HG03439 (cell line): ENCODE measurements around the gene IQGAP2.

ENCODE experiments used
- ATAC-seq: cut with Tn5 transposase; IDR thresholded peaks from one replicate; pipeline ENCODE4 v1.9.1; 2021; ENCODE audit warnings: mild to moderate bottlenecking, moderate library complexity; ENCODE audit not compliant: unreplicated experiment

The IQGAP2 gene

GRCh38 chr5:76384705-76385104 lies 18.4 kb upstream of the IQGAP2 start:
- no peak for ATAC-seq

GRCh38 chr5:76385540-76385939 lies 17.5 kb upstream of the IQGAP2 start:
- no peak for ATAC-seq

GRCh38 chr5:76386360-76386759 lies 16.7 kb upstream of the IQGAP2 start:
- no peak for ATAC-seq

GRCh38 chr5:76388236-76388635 lies 14.8 kb upstream of the IQGAP2 start:
- ATAC-seq, result no peak

GRCh38 chr5:76388791-76389512 lies 14.1 kb upstream of the IQGAP2 start:
- ATAC-seq, result no peak

- no peak for ATAC-seq
Measured at GRCh38 chr5:76389513-76390154, 13.5 kb upstream of the IQGAP2 start.

GRCh38 chr5:76391014-76391413 lies 12.1 kb upstream of the IQGAP2 start:
- no peak for ATAC-seq

GRCh38 chr5:76393035-76393680 lies 9.9 kb upstream of the IQGAP2 start:
- no peak for ATAC-seq

- no peak for ATAC-seq
Measured at GRCh38 chr5:76397200-76397599, 5.9 kb upstream of the IQGAP2 start.

GRCh38 chr5:76399268-76399667 lies 3.8 kb upstream of the IQGAP2 start:
- ATAC-seq, result no peak

- no peak for ATAC-seq
Measured at GRCh38 chr5:76400466-76400865, 2.6 kb upstream of the IQGAP2 start.

- ATAC-seq, result no peak
Measured at GRCh38 chr5:76401801-76402250, 1.3 kb upstream of the IQGAP2 start.

- peak; percentile 36 for ATAC-seq
Measured at GRCh38 chr5:76402251-76402885, 717 bp upstream of the IQGAP2 start.

GRCh38 chr5:76403766-76404222 lies 709 bp downstream of the IQGAP2 start:
- ATAC-seq, result no peak

GRCh38 chr5:76404223-76405211 lies 1.4 kb downstream of the IQGAP2 start:
- no peak for ATAC-seq

- ATAC-seq, result no peak
Measured at GRCh38 chr5:76406014-76406413, 2.9 kb downstream of the IQGAP2 start.

GRCh38 chr5:76406673-76407072 lies 3.6 kb downstream of the IQGAP2 start:
- no peak for ATAC-seq

GRCh38 chr5:76408104-76408654 lies 5.1 kb downstream of the IQGAP2 start:
- ATAC-seq, result no peak

- ATAC-seq, result no peak
Measured at GRCh38 chr5:76412511-76412910, 9.4 kb downstream of the IQGAP2 start.

- no peak for ATAC-seq
Measured at GRCh38 chr5:76413746-76414145, 10.7 kb downstream of the IQGAP2 start.
